ENCODE measurements around the gene INHBA. TPM values are rescaled to one million over a fixed set of nuclear protein-coding genes. Genes with fewer than 3 reads are reported as not detected.

Gene INHBA
- total RNA-seq, 2 donors from 2014 or later, result not detected

DNA sequence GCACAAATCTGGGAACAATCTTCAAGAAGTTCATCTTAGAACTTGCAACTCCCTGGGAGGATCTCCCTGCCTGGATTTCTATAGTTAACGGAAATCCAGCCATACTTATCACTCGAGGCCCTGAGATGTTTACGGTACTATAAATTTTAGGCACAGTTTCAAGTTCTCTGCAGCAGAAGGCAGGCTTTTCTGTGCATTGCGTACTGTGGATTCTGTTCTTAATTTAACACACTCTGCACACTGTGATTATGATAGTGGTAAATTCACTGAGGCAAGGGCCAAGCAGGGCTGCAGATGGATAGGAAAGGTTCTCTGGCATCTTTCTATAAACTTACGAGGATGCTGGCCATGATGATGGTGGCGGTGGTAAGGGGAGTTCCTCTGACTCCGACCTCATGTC, 10.6 kb downstream of the INHBA start:
- Mint-ChIP-seq H3K9me3 (no peaks in the 10 kb centered on the region), H3K27me3 (ENCODE audit: insufficient read depth) (peaks cover 10% of the 10 kb centered on the region), H3K36me3 (ENCODE audit: low read depth) (no peaks in the 10 kb centered on the region), H3K4me1 (peaks cover 6% of the 10 kb centered on the region), H3K27ac (no peak overlapping the region), H3K4me3 (no peak overlapping the region)
- H3K36me3 ChIP-seq (ENCODE audit: control insufficient read depth, insufficient read depth, low read length), result no peaks in the 10 kb centered on the region
- H3K4me1 ChIP-seq (ENCODE audit: control insufficient read depth, insufficient read depth, low read length), result no peaks in the 10 kb centered on the region
- DNase-seq, result no peak
- H3K27me3 ChIP-seq (ENCODE audit: control insufficient read depth, insufficient read depth, low read length, poor library complexity, severe bottlenecking), result peaks cover 14% of the 10 kb centered on the region
- no peaks in the 10 kb centered on the region for H3K9me3 ChIP-seq (ENCODE audit: control insufficient read depth, low read length)
- H3K27ac ChIP-seq (ENCODE audit: low read depth, low read length), result no peak overlapping the region
- no peak overlapping the region for H3K9ac ChIP-seq (ENCODE audit: extremely low read depth, low read length, poor library complexity, severe bottlenecking)
- H3K4me3 ChIP-seq (ENCODE audit: low read length), result no peak overlapping the region
- TF ChIP-seq, protein P1, sequence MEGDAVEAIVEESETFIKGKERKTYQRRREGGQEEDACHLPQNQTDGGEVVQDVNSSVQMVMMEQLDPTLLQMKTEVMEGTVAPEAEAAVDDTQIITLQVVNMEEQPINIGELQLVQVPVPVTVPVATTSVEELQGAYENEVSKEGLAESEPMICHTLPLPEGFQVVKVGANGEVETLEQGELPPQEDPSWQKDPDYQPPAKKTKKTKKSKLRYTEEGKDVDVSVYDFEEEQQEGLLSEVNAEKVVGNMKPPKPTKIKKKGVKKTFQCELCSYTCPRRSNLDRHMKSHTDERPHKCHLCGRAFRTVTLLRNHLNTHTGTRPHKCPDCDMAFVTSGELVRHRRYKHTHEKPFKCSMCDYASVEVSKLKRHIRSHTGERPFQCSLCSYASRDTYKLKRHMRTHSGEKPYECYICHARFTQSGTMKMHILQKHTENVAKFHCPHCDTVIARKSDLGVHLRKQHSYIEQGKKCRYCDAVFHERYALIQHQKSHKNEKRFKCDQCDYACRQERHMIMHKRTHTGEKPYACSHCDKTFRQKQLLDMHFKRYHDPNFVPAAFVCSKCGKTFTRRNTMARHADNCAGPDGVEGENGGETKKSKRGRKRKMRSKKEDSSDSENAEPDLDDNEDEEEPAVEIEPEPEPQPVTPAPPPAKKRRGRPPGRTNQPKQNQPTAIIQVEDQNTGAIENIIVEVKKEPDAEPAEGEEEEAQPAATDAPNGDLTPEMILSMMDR (conservative IDR thresholded peaks at IDR 0.05), result no peak
- 95 to 100% methylated on average over 5 to 7 of the region's 7 CpGs for WGBS, 2 experiments (ENCODE audit: insufficient coverage in 1 of 2, insufficient read length in 1 of 2)

DNA sequence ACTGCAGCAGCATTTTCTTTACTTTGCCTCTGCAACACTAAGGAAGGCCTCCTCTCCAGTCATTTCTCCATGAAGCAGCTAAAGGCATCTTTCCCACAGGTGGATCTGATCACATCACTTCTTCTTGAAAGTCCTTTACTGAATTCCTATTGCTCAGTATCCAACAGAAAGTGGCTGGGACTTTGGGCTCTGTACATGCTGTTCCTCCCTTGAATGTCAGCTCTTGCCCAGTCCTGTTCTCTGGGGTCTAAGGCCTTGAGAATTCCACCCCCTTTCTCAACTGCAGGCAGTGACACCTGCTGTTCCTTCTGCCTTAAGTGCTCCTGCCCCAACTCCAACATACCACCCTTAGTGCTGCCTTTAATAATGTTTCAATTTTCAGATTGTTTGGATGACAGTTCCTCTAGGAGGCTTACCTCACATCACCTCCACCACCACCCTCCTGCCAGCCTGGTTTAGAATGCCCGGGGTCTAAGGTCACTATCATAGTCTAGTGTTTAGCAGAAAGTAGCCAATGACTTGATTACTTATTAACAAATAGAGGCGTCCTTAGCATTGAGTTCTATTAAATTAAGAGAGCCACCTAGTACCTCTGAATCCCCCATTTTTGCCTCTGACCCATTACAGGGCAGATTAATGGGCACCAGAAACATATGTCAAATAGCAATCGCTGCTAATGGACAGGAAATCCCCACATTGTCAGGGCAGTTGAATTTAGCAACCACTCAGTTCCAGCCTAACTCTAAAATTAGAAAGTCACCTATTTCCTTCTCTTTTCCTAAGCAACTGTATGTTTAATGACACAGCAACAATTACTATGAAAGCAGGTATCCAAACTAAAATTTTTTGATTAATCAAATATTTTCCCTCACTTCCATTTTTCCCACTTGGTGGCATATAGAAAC, 11.4 kb downstream of the INHBA start:
- Histone ChIP-seq H3K4me1 (ENCODE audit: control insufficient read depth, insufficient read depth, low read length) (no peaks in the 10 kb centered on the region), H3K4me3 (ENCODE audit: low read length) (no peak overlapping the region), H3K27me3 (ENCODE audit: control insufficient read depth, insufficient read depth, low read length, poor library complexity, severe bottlenecking) (peaks cover 12% of the 10 kb centered on the region), H3K36me3 (ENCODE audit: control insufficient read depth, insufficient read depth, low read length) (no peaks in the 10 kb centered on the region), H3K9me3 (ENCODE audit: control insufficient read depth, low read length) (no peaks in the 10 kb centered on the region), H3K9ac (ENCODE audit: extremely low read depth, low read length, poor library complexity, severe bottlenecking) (no peak overlapping the region), H3K27ac (ENCODE audit: low read depth, low read length) (no peak overlapping the region)
- no peaks in the 10 kb centered on the region for H3K36me3 Mint-ChIP-seq (ENCODE audit: low read depth)
- TF ChIP-seq, protein P1 (conservative IDR thresholded peaks at IDR 0.05), result no peak
- H3K27ac Mint-ChIP-seq, result no peak overlapping the region
- no peak for DNase-seq
- no peaks in the 10 kb centered on the region for H3K9me3 Mint-ChIP-seq
- H3K27me3 Mint-ChIP-seq (ENCODE audit: insufficient read depth), result peaks cover 10% of the 10 kb centered on the region
- no peak overlapping the region for H3K4me3 Mint-ChIP-seq
- H3K4me1 Mint-ChIP-seq, result peaks cover 6% of the 10 kb centered on the region
- WGBS, 2 experiments (ENCODE audit: insufficient coverage in 1 of 2, insufficient read length in 1 of 2), result 80 to 88% methylated on average over 2 to 3 of the region's 3 CpGs

- no peak overlapping the region for H3K4me3 Mint-ChIP-seq
- no peak overlapping the region for H3K4me3 ChIP-seq (ENCODE audit: low read length)
- peaks cover 2% of the 10 kb centered on the region for H3K27me3 Mint-ChIP-seq (ENCODE audit: insufficient read depth)
- no peaks in the 10 kb centered on the region for H3K36me3 Mint-ChIP-seq (ENCODE audit: low read depth)
- H3K9me3 ChIP-seq (ENCODE audit: control insufficient read depth, low read length), result no peaks in the 10 kb centered on the region
- no peaks in the 10 kb centered on the region for H3K4me1 ChIP-seq (ENCODE audit: control insufficient read depth, insufficient read depth, low read length)
- peaks cover 3% of the 10 kb centered on the region for H3K27me3 ChIP-seq (ENCODE audit: control insufficient read depth, insufficient read depth, low read length, poor library complexity, severe bottlenecking)
- no peak overlapping the region for H3K9ac ChIP-seq (ENCODE audit: extremely low read depth, low read length, poor library complexity, severe bottlenecking)
- H3K36me3 ChIP-seq (ENCODE audit: control insufficient read depth, insufficient read depth, low read length), result no peaks in the 10 kb centered on the region
- H3K27ac Mint-ChIP-seq, result no peak overlapping the region
- H3K27ac ChIP-seq (ENCODE audit: low read depth, low read length), result no peak overlapping the region
- no peak for DNase-seq
- H3K4me1 Mint-ChIP-seq, result no peaks in the 10 kb centered on the region
- H3K9me3 Mint-ChIP-seq, result no peaks in the 10 kb centered on the region
- WGBS, 2 experiments (ENCODE audit: insufficient coverage in 1 of 2, insufficient read length in 1 of 2), result 94 to 95% methylated on average over 10 to 16 of the region's 16 CpGs
- TF ChIP-seq, protein P1 (conservative IDR thresholded peaks at IDR 0.05), result no peak
These were observed 13.1 kb downstream of the INHBA start for GRCh38 chr7:41689815-41690214.

Data from endodermal cell (in vitro differentiated cells).